T-helper 17 cell (primary cell): ENCODE measurements around the gene SCAMP1. TPM values are rescaled to one million over a fixed set of nuclear protein-coding genes. Genes with fewer than 3 reads are reported as not detected.
"Not testable (repeated sequence)": the region's sequence is repeated elsewhere in the genome, so short reads cannot be mapped to it uniquely, and the experiment has no call there.

Experiments used
- ATAC-seq: fragments of 150-1000 bp; cut with Tn5 transposase; 2 replicates; pipeline ENCODE4 v1.10.0; 2021; ENCODE audit warnings: mild to moderate bottlenecking, moderate library complexity
- DNase-seq, 3 donors: peaks; one replicate each; pipeline versions ENCODE4 v3.0.0 to v3.0.0-alpha.2; 2020 to 2021
- H3K9me3 ChIP-seq: one replicate; pipeline ENCODE4 v1.7.0; 2013; ENCODE audit warnings: low read length, mild to moderate bottlenecking; ENCODE audit not compliant: control insufficient read depth, poor library complexity, severe bottlenecking
- H3K27ac Mint-ChIP-seq: one replicate; pipeline ENCODE4 v1.8.0; 2022; ENCODE audit warnings: mild to moderate bottlenecking, moderate library complexity, mixed read lengths
- H3K27me3 Mint-ChIP-seq: one replicate; pipeline ENCODE4 v1.8.0; 2022; ENCODE audit warnings: mixed read lengths
- H3K36me3 Mint-ChIP-seq: one replicate; pipeline ENCODE4 v1.8.0; 2022; ENCODE audit warnings: low read depth, mixed read lengths
- H3K4me1 Mint-ChIP-seq: one replicate; pipeline ENCODE4 v1.8.0; 2022; ENCODE audit warnings: mild to moderate bottlenecking, mixed read lengths
- H3K4me3 Mint-ChIP-seq: one replicate; pipeline ENCODE4 v1.8.0; 2022; ENCODE audit warnings: mild to moderate bottlenecking, moderate library complexity, mixed read lengths
- total RNA-seq, 4 donors: library from RNA in 2 of 4; stranded (reverse) in 2 of 4; gene quantifications; one replicate each; pipeline ENCODE4 v1.2.3 and lab custom pipeline; 2022 to 2026

SCAMP1 gene
- total RNA-seq, 2 donors from 2014 or later: 24.7 to 25.4 TPM

GRCh38 chr5:78416677-78417425 is 56.4 kb downstream of the SCAMP1 start:
- Mint-ChIP-seq H3K27me3 (no peaks in the 10 kb centered on the region), H3K4me3 (no peak overlapping the region), H3K36me3 (peaks cover 8% of the 10 kb centered on the region), H3K27ac (no peak overlapping the region), H3K4me1 (peaks cover 20% of the 10 kb centered on the region)
- ATAC-seq (no peak), DNase-seq (no peak)
- no peaks in the 10 kb centered on the region for H3K9me3 ChIP-seq

- no peak overlapping the region for H3K27ac Mint-ChIP-seq
- no peaks in the 10 kb centered on the region for H3K27me3 Mint-ChIP-seq
- ATAC-seq (no peak), DNase-seq (no peak)
- peaks cover 3% of the 10 kb centered on the region for H3K4me1 Mint-ChIP-seq
- H3K9me3 ChIP-seq: no peaks in the 10 kb centered on the region
- no peak overlapping the region for H3K4me3 Mint-ChIP-seq
- H3K36me3 Mint-ChIP-seq: peaks cover 12% of the 10 kb centered on the region
These were observed 59.0 kb downstream of the SCAMP1 start for GRCh38 chr5:78419396-78419795.

DNA sequence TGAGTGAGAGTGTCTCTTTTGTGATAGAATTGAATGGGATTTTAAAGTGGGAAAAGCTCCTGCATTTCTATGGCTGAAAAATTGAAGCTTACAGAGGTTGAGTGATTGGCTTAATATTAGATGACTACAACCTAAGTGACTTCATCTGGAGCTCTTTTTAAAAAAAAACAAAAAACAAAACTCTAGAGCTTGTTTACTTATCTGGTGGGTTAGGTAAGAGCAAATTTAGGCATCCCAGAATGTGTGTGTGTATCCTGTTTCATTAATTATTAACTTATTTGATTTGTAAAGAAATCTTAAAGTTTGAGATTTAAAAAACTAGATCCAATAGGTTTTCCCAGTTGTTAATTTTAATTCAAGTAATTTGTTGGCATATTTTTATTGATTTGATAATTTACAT is 60.1 kb downstream of the SCAMP1 start:
- Mint-ChIP-seq H3K36me3 (peaks cover 12% of the 10 kb centered on the region), H3K4me1 (no peaks in the 10 kb centered on the region), H3K27me3 (no peaks in the 10 kb centered on the region), H3K4me3 (no peak overlapping the region), H3K27ac (no peak overlapping the region)
- H3K9me3 ChIP-seq: no peaks in the 10 kb centered on the region
- ATAC-seq: no peak
- no peak for DNase-seq

- no peak overlapping the region for H3K27ac Mint-ChIP-seq
- no peak overlapping the region for H3K4me3 Mint-ChIP-seq
- peaks cover 8% of the 10 kb centered on the region for H3K36me3 Mint-ChIP-seq
- H3K9me3 ChIP-seq: no peaks in the 10 kb centered on the region
- peaks cover 2% of the 10 kb centered on the region for H3K4me1 Mint-ChIP-seq
- H3K27me3 Mint-ChIP-seq: no peaks in the 10 kb centered on the region
- ATAC-seq (no peak), DNase-seq (no peak)
These were observed 64.2 kb downstream of the SCAMP1 start for GRCh38 chr5:78424665-78425064.

DNA sequence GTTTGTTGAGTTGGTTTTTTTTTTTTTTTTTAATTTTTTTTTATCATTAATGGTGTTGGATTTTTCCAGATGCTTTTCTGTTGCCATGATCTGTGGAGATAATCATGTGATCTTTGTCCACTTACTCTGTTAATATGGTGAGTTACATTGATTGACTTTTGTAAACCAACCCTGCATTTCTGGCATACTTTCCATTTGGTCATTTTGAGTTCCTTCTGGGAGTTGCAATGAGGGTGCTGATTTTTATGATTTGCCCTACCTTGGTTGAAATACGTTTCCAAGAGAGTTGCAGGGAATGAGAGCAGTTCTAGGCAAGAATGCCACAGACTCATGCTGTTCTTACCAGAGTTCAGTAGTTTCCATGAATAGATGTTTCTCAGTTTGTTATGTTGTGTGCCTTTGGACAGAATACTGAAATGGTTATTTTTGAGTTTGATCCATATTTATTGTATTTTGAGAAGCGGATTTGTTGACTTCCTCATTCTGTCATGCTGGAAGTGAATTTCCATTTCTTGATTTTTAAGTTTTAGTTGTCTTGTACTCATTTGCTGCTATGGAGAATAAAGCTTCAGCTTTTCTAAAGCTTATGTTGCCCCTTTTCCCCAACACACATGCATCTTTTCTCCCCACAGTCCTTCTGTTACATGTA is 69.0 kb downstream of the SCAMP1 start:
- H3K27ac Mint-ChIP-seq: no peak overlapping the region
- H3K36me3 Mint-ChIP-seq: peaks cover 13% of the 10 kb centered on the region

GRCh38 chr5:78430866-78431265 is 70.4 kb downstream of the SCAMP1 start:
- Mint-ChIP-seq H3K27me3 (no peaks in the 10 kb centered on the region), H3K27ac (no peak overlapping the region), H3K36me3 (peaks cover 18% of the 10 kb centered on the region), H3K4me1 (peaks cover 7% of the 10 kb centered on the region), H3K4me3 (no peak overlapping the region)
- DNase-seq (no peak), ATAC-seq (no peak)
- no peaks in the 10 kb centered on the region for H3K9me3 ChIP-seq

More for the DNA sequence above, 69.0 kb downstream of the SCAMP1 start:
- Mint-ChIP-seq H3K4me1 (peaks cover 4% of the 10 kb centered on the region), H3K27me3 (no peaks in the 10 kb centered on the region), H3K4me3 (no peak overlapping the region)
- DNase-seq (no peak), ATAC-seq (no peak)
- H3K9me3 ChIP-seq: no peaks in the 10 kb centered on the region

GRCh38 chr5:78433972-78434371 is 73.6 kb downstream of the SCAMP1 start:
- no peaks in the 10 kb centered on the region for H3K9me3 ChIP-seq
- peaks cover 16% of the 10 kb centered on the region for H3K4me1 Mint-ChIP-seq
- H3K36me3 Mint-ChIP-seq: peaks cover 24% of the 10 kb centered on the region
- no peak overlapping the region for H3K4me3 Mint-ChIP-seq
- H3K27ac Mint-ChIP-seq: no peak overlapping the region
- no peak for DNase-seq
- ATAC-seq: no peak
- no peaks in the 10 kb centered on the region for H3K27me3 Mint-ChIP-seq

DNA sequence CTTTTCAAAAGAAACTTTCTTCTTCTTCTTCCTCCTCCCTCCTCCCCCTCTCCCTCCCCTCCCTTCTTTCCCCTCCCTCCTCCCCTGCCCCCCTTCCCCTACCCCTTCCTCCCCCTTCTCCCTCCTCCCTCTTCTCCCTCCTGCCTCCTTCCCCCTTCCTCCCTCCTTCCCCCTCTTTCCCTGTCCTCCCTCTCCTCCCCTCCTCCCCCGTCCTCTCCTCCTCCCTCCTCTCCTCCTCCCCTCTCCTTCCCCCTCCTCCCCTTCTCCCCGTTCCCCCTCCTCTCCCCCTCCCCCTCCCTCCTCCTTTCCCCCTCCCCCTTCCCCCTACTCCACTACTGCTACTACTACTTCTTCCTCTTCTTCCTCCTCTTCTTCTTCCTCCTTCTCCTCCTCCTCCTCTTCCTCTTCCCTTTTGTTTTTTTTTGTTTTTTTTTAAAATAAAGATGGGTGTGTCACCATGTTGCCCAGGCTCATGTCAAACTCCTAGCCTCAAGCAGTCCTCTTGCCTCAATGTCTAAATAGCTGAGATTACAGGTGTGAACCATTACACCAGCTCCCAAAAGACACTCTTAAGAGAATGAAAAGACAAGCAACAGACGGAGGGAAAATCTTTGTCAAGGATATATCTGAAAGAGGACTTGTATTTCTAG is 87.5 kb downstream of the SCAMP1 start:
- H3K4me3 Mint-ChIP-seq: no peak overlapping the region
- H3K27ac Mint-ChIP-seq: no peak overlapping the region
- H3K9me3 ChIP-seq: peaks cover 2% of the 10 kb centered on the region
- no peaks in the 10 kb centered on the region for H3K27me3 Mint-ChIP-seq
- no peak for DNase-seq
- peaks cover 6% of the 10 kb centered on the region for H3K36me3 Mint-ChIP-seq
- H3K4me1 Mint-ChIP-seq: peaks cover 6% of the 10 kb centered on the region
- no peak for ATAC-seq

DNA sequence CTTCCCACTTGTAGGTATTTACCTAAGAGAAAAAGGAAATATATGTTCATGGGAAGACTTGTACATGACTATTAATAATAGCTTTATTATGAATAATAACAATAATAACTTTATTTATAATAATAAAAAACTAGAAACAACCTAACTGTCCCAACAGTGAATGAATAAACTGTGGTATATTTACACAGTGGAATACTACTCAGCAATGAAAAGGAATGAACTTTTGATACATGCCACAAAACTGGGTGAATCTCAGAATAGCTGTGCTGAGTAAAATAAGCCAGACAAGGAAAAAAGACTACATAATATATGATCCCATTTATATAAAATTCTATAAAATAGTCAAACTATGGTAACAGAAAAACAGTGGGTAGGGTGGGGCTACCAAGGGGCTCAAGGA is 88.7 kb downstream of the SCAMP1 start:
- Mint-ChIP-seq H3K4me3 (no peak overlapping the region), H3K4me1 (peaks cover 6% of the 10 kb centered on the region), H3K27me3 (no peaks in the 10 kb centered on the region), H3K27ac (no peak overlapping the region), H3K36me3 (peaks cover 6% of the 10 kb centered on the region)
- ATAC-seq (no peak), DNase-seq (no peak)
- peaks cover 2% of the 10 kb centered on the region for H3K9me3 ChIP-seq

- H3K36me3 Mint-ChIP-seq, H3K4me1 Mint-ChIP-seq, H3K4me3 Mint-ChIP-seq, H3K27ac Mint-ChIP-seq, H3K27me3 Mint-ChIP-seq, ATAC-seq, H3K9me3 ChIP-seq, DNase-seq: not testable (repeated sequence)
These were observed 97.1 kb downstream of the SCAMP1 start for GRCh38 chr5:78457507-78457906.

DNA sequence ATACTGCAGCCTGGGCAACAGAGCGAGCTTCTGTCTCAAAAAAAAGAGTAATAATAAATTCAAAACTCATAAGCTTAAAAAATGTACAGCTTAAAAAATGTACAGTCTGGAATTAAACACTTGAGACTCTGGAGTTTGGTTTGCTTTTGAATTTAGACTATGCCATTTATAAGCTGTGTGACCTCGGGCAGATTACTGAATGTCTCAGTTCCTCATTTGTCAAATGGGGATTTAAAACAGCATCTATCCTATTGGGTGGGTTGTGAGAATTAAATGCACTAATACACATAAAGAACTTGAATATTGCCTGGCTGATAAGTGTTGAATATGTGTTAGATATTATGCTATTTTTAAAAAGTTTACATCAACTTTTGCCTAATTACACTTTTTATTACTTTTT is 98.4 kb downstream of the SCAMP1 start:
- peaks cover 8% of the 10 kb centered on the region for H3K36me3 Mint-ChIP-seq
- H3K4me1 Mint-ChIP-seq: peaks cover 3% of the 10 kb centered on the region
- H3K27me3 Mint-ChIP-seq: no peaks in the 10 kb centered on the region
- H3K9me3 ChIP-seq: no peaks in the 10 kb centered on the region
- no peak for DNase-seq
- ATAC-seq: no peak
- no peak overlapping the region for H3K27ac Mint-ChIP-seq
- no peak overlapping the region for H3K4me3 Mint-ChIP-seq

DNA sequence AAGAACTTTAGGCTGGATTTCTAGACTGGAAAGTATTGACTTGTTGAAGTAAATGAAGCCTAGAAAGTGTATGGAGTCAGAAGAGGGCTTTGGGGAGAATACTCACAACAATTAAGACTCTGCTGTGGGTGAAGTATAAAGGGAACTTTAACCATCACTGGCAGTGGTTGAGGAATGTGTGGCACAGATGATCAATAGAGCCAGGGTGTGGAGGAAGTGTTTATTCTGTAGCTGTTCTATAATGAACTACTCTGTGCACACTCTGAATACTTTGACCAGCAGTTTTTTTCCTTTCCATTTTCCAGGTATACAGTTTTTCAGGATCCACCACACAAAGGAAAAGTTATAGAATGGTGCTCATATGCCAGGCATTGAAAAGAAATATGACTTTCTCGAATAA is 106.7 kb downstream of the SCAMP1 start:
- Mint-ChIP-seq H3K27me3 (no peaks in the 10 kb centered on the region), H3K36me3 (peaks cover 16% of the 10 kb centered on the region), H3K4me1 (peaks cover 6% of the 10 kb centered on the region), H3K4me3 (no peak overlapping the region), H3K27ac (no peak overlapping the region)
- no peak for DNase-seq
- H3K9me3 ChIP-seq: no peaks in the 10 kb centered on the region
- no peak for ATAC-seq

- ATAC-seq: no peak
- H3K27me3 Mint-ChIP-seq: no peaks in the 10 kb centered on the region
- no peak overlapping the region for H3K27ac Mint-ChIP-seq
- no peaks in the 10 kb centered on the region for H3K9me3 ChIP-seq
- no peak overlapping the region for H3K4me3 Mint-ChIP-seq
- peaks cover 6% of the 10 kb centered on the region for H3K4me1 Mint-ChIP-seq
- peaks cover 16% of the 10 kb centered on the region for H3K36me3 Mint-ChIP-seq
- DNase-seq: no peak
These were observed 107.4 kb downstream of the SCAMP1 start for GRCh38 chr5:78467752-78468357.
